Ishikawa (cell line): ENCODE data around the gene PRRT1B.

ENCODE experiments used
- CEBPB ChIP-seq: IDR thresholded peaks from 2 replicates; pipeline ENCODE4 v1.6.1; 2012
- CREB1 ChIP-seq: IDR thresholded peaks from 2 replicates; pipeline ENCODE4 v1.6.1; 2012; ENCODE audit warnings: low read depth
- EGR1 ChIP-seq: IDR thresholded peaks from 2 replicates; pipeline ENCODE4 v1.6.1; 2012
- EP300 ChIP-seq: IDR thresholded peaks from 2 replicates; pipeline ENCODE4 v1.6.1; 2012; ENCODE audit warnings: borderline replicate concordance
- FOXM1 ChIP-seq: IDR thresholded peaks from 2 replicates; pipeline ENCODE4 v1.6.1; 2012; ENCODE audit warnings: low read depth, borderline replicate concordance
- MAX ChIP-seq: IDR thresholded peaks from 2 replicates; pipeline ENCODE4 v1.6.1; 2012
- RAD21 ChIP-seq: IDR thresholded peaks from 2 replicates; pipeline ENCODE4 v1.6.1; 2012; ENCODE audit warnings: low read depth
- REST ChIP-seq: IDR thresholded peaks from 2 replicates; pipeline ENCODE4 v1.6.1; 2012; ENCODE audit warnings: low read depth, mild to moderate bottlenecking
- TAF1 ChIP-seq: IDR thresholded peaks from 2 replicates; pipeline ENCODE4 v1.6.1; 2012; ENCODE audit warnings: low read depth, mild to moderate bottlenecking
- TCF12 ChIP-seq: IDR thresholded peaks from 2 replicates; pipeline ENCODE4 v1.6.1; 2012; ENCODE audit warnings: low read depth
- TEAD4 ChIP-seq: IDR thresholded peaks from 2 replicates; pipeline ENCODE4 v1.6.1; 2012
- USF1 ChIP-seq: IDR thresholded peaks from 2 replicates; pipeline ENCODE4 v1.6.1; 2012
- YY1 ChIP-seq: IDR thresholded peaks from 2 replicates; pipeline ENCODE4 v1.6.1; 2012; ENCODE audit warnings: low read depth
- ZBTB7A ChIP-seq: IDR thresholded peaks from 2 replicates; pipeline ENCODE4 v1.6.1; 2012; ENCODE audit warnings: low read depth

GRCh38 chr9:131545003-131545785, at the start of gene PRRT1B:
- TF ChIP-seq USF1 (no peak), RAD21 (no peak), TAF1 (no peak), REST (no peak), EP300 (no peak), TCF12 (no peak), CREB1 (no peak), TEAD4 (no peak), YY1 (no peak), MAX (no peak), ZBTB7A (no peak), EGR1 (no peak), CEBPB (no peak), FOXM1 (no peak)
